Activated T-cell treated with anti-CD3 and anti-CD28 coated beads, Interleukin-2, amount 50 U/mL, for 72 hours (primary cell): ENCODE measurements around the gene PSMB5. TPM values are rescaled to one million over a fixed set of nuclear protein-coding genes. Genes with fewer than 3 reads are reported as not detected.

Source experiments
- ATAC-seq, 2 donors: fragments of 150-1000 bp; cut with Tn5 transposase; replicated peaks in 1 of 2; 2 replicates each; pipeline ENCODE4 v1.10.0; 2021; ENCODE audit warnings: moderate library complexity in 2 of 2, mild to moderate bottlenecking in 1 of 2
- DNase-seq, 2 donors: peaks; one replicate each; pipeline ENCODE4 v3.0.0; 2021 to 2022; ENCODE audit warnings: mixed read lengths in 1 of 2
- H3K27ac Mint-ChIP-seq: one replicate; pipeline ENCODE4 v1.8.0; 2022; ENCODE audit warnings: mild to moderate bottlenecking, moderate library complexity, mixed read lengths
- H3K27me3 Mint-ChIP-seq: one replicate; pipeline ENCODE4 v1.8.0; 2022; ENCODE audit warnings: low read depth, mixed read lengths
- H3K36me3 Mint-ChIP-seq, 2 donors: one replicate each; pipeline ENCODE4 v1.8.0; 2022; ENCODE audit warnings: mixed read lengths in 2 of 2, mild to moderate bottlenecking in 1 of 2; ENCODE audit not compliant: insufficient read depth in 2 of 2
- H3K4me1 Mint-ChIP-seq: one replicate; pipeline ENCODE4 v1.8.0; 2022; ENCODE audit warnings: low read depth, mixed read lengths
- H3K4me3 Mint-ChIP-seq, 2 donors: one replicate each; pipeline ENCODE4 v1.8.0; 2022; ENCODE audit warnings: mild to moderate bottlenecking in 2 of 2, mixed read lengths in 2 of 2, moderate library complexity in 2 of 2
- H3K9me3 Mint-ChIP-seq, 2 donors: one replicate each; pipeline ENCODE4 v1.8.0; 2022; ENCODE audit warnings: mixed read lengths in 2 of 2
- total RNA-seq, 2 donors: library from RNA; stranded (reverse); gene quantifications; one replicate each; pipeline ENCODE4 v1.2.3, GENCODE V29; 2022

Gene PSMB5
- total RNA-seq, 2 donors from 2014 or later = 82.8 to 88.9 TPM

DNA sequence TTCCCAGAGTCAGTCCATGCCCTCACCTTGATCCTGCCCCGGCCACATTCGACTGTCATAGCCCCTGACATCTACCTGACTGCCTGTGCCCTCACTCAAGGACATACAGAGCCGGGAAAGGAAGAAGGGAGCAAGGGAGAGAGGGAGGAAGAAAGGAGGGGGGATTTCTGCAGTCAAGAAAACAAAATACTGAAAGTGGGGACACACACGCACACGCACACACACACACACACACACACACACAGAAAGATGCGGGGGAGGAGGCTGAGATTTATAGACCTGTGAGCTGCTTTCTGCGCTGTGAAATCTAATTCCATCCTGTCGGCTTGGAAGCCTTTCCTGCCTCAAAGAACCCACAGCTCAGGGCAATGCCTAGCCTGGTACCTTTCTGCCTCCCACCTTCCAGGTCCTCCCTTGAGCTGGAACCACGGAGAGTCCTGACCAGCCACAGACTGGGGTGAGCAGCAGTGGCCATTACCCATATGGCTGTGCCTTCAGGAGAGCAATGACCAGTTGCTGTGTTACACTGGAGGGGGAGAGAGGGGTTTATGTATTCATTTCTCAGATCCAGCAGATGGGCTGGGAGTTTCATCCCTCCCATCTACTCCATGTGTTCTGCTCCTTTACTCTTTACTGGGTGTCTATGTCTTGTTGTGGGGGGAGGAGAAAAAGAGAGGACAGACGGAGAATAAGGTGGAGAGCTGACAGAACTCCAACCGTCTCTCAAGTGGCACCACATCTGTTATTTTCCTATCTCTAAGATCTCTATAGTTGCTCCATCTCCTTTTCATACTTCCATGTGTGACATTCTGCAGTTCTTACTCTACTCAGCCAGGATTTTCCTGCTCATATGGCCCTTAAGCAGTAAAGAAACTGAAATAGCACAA, 37.7 kb downstream of the PSMB5 start:
- H3K4me3 Mint-ChIP-seq = no peak overlapping the region
- no peak for DNase-seq
- H3K4me1 Mint-ChIP-seq = peaks cover 13% of the 10 kb centered on the region

GRCh38 chr14:22995889-22996625, 38.6 kb downstream of the PSMB5 start:
- no peak overlapping the region for H3K4me3 Mint-ChIP-seq
- H3K4me1 Mint-ChIP-seq = peaks cover 9% of the 10 kb centered on the region
- ATAC-seq (no peak), DNase-seq (no peak)
- H3K27me3 Mint-ChIP-seq = no peaks in the 10 kb centered on the region
- no peaks in the 10 kb centered on the region for H3K9me3 Mint-ChIP-seq
- no peaks in the 10 kb centered on the region for H3K36me3 Mint-ChIP-seq
- no peak overlapping the region for H3K27ac Mint-ChIP-seq

More for the DNA sequence above, 37.7 kb downstream of the PSMB5 start:
- Mint-ChIP-seq H3K36me3 (no peaks in the 10 kb centered on the region), H3K27me3 (no peaks in the 10 kb centered on the region), H3K27ac (no peak overlapping the region), H3K9me3 (no peaks in the 10 kb centered on the region)
- ATAC-seq = no peak

- DNase-seq = peak; percentile 24 to 28
- H3K36me3 Mint-ChIP-seq = no peaks in the 10 kb centered on the region
- no peaks in the 10 kb centered on the region for H3K9me3 Mint-ChIP-seq
- H3K4me3 Mint-ChIP-seq = no peak overlapping the region
- peaks cover 5% of the 10 kb centered on the region for H3K4me1 Mint-ChIP-seq
- H3K27ac Mint-ChIP-seq = no peak overlapping the region
- ATAC-seq = peak; percentile 72 to 73
- no peaks in the 10 kb centered on the region for H3K27me3 Mint-ChIP-seq
Measured at GRCh38 chr14:22994762-22995275, 39.9 kb downstream of the PSMB5 start.

DNA sequence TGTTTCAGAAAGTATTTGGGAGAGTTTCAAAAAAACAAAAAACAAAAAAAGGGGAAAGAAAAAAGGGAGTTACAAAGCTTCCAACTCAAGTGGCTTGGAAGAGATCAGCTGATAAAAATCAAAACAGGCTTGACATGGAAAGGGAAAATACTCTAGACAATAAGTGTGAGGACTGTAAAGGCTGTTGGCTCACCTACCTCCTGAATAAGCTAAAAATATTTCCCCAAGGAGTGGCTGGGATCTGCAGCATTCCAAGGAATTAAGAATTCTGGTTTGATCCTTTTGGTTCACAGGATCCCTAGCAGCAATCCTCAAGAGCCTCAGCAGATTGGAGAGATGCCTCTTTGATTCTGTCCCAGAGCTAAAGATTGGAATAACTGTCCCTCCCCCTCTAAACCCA, 41.2 kb downstream of the PSMB5 start:
- H3K4me3 Mint-ChIP-seq = no peak overlapping the region
- no peak for ATAC-seq
- H3K27me3 Mint-ChIP-seq = no peaks in the 10 kb centered on the region
- H3K36me3 Mint-ChIP-seq = no peaks in the 10 kb centered on the region
- H3K27ac Mint-ChIP-seq = no peak overlapping the region
- no peak for DNase-seq
- H3K9me3 Mint-ChIP-seq = no peaks in the 10 kb centered on the region
- peaks cover 5% of the 10 kb centered on the region for H3K4me1 Mint-ChIP-seq

DNA sequence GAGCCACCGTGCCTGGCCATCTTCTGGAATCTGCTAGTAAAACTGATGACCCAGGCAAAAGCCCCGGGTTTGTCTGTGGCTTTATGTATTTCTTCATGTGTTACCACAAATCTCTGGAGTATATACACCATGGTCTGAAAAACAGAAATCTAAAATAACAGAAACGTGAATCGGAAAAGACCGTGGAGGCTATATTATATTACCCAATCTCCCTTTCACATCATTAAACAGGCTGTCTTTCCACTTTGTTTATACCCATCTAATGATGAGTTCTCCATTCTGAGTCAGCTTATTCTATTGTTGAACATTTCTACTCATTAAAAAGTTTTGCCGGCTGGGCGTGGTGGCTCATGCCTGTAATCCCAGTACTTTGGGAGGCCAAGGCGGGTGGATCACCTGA, 42.8 kb downstream of the PSMB5 start:
- ATAC-seq = no peak
- no peak for DNase-seq
- Mint-ChIP-seq H3K4me1 (peaks cover 5% of the 10 kb centered on the region), H3K27me3 (no peaks in the 10 kb centered on the region), H3K9me3 (no peaks in the 10 kb centered on the region), H3K4me3 (no peak overlapping the region), H3K27ac (no peak overlapping the region), H3K36me3 (no peaks in the 10 kb centered on the region)

DNA sequence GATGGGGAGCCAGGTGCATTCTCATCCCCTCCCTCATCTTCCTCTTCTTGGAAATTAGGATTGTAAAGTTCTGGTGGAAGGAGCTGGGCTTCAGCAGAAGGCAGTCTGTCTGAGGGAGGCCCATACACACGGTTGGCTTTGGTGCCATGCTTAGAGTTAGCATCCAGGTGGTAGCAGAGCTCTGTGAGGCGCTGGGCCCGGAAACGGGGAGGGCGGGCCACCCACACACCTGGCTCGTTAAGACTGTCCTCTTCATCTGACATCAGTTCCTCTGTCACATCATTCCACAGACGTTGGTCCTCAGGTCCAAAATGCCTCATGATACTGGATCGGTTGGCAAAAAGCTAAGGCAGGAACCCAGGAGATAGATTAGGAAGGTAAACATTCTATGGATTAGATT, 47.4 kb downstream of the PSMB5 start:
- H3K27ac Mint-ChIP-seq = no peak overlapping the region
- no peaks in the 10 kb centered on the region for H3K9me3 Mint-ChIP-seq
- H3K4me3 Mint-ChIP-seq = no peak overlapping the region
- ATAC-seq (no peak), DNase-seq (no peak)
- H3K27me3 Mint-ChIP-seq = no peaks in the 10 kb centered on the region
- no peaks in the 10 kb centered on the region for H3K4me1 Mint-ChIP-seq
- H3K36me3 Mint-ChIP-seq = no peaks in the 10 kb centered on the region

GRCh38 chr14:22986508-22987054, 48.1 kb downstream of the PSMB5 start:
- Mint-ChIP-seq H3K36me3 (no peaks in the 10 kb centered on the region), H3K4me1 (no peaks in the 10 kb centered on the region), H3K4me3 (no peak overlapping the region), H3K27ac (no peak overlapping the region), H3K9me3 (no peaks in the 10 kb centered on the region), H3K27me3 (no peaks in the 10 kb centered on the region)
- DNase-seq (peak; percentile 87 to 88), ATAC-seq (peak; percentile 50 to 54)

GRCh38 chr14:22985894-22986507, 48.7 kb downstream of the PSMB5 start:
- no peak for DNase-seq
- ATAC-seq = no peak
- Mint-ChIP-seq H3K4me3 (no peak overlapping the region), H3K4me1 (no peaks in the 10 kb centered on the region), H3K9me3 (no peaks in the 10 kb centered on the region), H3K27me3 (no peaks in the 10 kb centered on the region), H3K27ac (no peak overlapping the region), H3K36me3 (no peaks in the 10 kb centered on the region)

GRCh38 chr14:22984959-22985658, 49.6 kb downstream of the PSMB5 start:
- Mint-ChIP-seq H3K4me1 (peaks cover 1% of the 10 kb centered on the region), H3K36me3 (no peaks in the 10 kb centered on the region), H3K27me3 (peaks cover under 1% of the 10 kb centered on the region), H3K4me3 (no peak overlapping the region), H3K9me3 (no peaks in the 10 kb centered on the region), H3K27ac (no peak overlapping the region)
- DNase-seq (no peak), ATAC-seq (no peak)

DNA sequence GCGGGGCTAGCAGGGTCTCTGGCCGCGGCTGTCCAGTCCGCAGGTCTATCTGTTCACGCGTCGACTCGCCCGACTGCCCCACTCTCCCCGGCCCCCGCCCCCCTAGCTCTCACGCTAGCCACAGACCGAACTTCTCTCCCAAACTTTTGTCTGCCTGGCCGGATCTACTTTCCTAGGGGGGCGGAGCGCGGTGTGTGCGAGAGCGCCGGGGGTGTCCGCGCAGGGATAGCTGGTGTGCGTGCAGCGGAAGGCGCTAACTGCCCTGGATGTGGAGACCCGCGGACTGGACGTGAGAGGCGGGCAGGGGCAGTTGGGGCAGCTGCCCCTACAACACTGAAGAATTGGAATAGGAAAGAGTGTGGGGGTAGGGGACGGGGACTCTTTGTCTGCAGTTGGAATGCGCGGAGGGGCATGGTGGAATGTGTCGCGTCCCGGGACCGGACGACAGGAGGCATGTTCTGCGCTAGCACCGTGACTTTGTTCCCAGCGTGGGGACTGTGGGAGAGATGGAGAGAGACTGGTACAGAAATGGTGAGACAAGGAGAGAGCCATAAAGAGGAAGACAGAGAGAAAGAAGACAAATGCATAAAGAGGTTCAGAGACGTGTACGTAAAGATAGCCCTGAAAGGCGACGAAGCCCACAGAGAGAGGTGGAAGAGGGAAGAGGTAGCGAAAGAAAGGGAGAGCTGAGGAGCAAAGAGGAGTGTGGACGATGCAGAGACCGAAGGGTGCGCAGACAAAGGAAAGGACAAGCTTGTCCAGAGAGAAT, 52.0 kb downstream of the PSMB5 start, which contains the start of gene AJUBA:
TSS of gene AJUBA (minus strand) at position 75 of the 769 bp plus-strand sequence. CDS start 285 bp downstream, outside the sequence.
- DNase-seq (peak; percentile 80), ATAC-seq (peak; percentile 79 to 82)
- Mint-ChIP-seq H3K4me3 (peak within 1 kb of the TSS in 1 of 2 donors; percentile 47), H3K4me1 (peaks cover 7% of the 10 kb centered on the region), H3K27me3 (peaks cover 6% of the 10 kb centered on the region), H3K36me3 (no peaks in the 10 kb centered on the region), H3K27ac (no peak within 1 kb of the TSS), H3K9me3 (no peaks in the 10 kb centered on the region)

- peak; percentile 10 to 23 for DNase-seq
Measured at GRCh38 chr14:22981876-22982476, 52.7 kb downstream of the PSMB5 start.

More at GRCh38 chr14:22981876-22982476, 52.7 kb downstream of the PSMB5 start:
- ATAC-seq = peak; percentile 8 to 10
- H3K27ac Mint-ChIP-seq = no peak overlapping the region
- H3K4me3 Mint-ChIP-seq = peak overlapping the region in 1 of 2 donors; percentile 33
- H3K4me1 Mint-ChIP-seq = peaks cover 7% of the 10 kb centered on the region
- peaks cover 6% of the 10 kb centered on the region for H3K27me3 Mint-ChIP-seq
- H3K36me3 Mint-ChIP-seq = no peaks in the 10 kb centered on the region
- H3K9me3 Mint-ChIP-seq = no peaks in the 10 kb centered on the region
